ENCODE data around the gene ERGIC1. TPM values are rescaled to one million over a fixed set of nuclear protein-coding genes. Genes with fewer than 3 reads are reported as not detected.

The ERGIC1 gene
- total and polyA plus RNA-seq, 3 donors from 2014 or later = 89.8 to 100.0 (median 94.1) TPM

DNA sequence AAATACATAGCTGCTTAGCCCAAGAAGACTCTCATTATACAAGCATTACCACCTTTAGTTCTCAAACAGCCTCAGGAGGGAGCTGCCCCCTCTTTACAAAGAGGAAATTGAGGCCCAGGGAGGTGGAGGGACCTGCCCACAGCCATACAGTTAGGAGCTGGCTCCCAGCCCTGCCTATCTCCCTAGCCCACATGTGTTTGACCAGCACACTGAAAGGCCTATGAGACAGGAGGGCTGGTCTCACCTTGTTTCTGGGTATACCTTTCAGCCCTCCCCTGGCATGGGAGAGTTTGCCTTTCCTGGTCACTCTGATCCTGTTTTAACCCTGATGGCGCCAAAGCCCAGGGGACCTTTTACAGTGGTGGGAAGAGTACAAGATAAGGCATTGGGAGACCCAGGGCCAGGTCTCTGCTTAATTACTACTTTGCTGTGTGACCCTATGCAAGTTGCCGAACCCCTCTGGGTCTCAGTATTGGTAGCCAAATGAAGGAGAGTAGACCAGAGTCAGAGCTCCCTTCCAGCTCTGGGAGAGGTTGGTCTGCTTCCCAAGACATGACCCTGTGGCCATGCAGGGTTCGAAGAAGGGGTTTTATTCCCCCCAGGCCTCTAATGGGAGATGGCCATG, 64.3 kb downstream of the ERGIC1 start:
- Histone ChIP-seq H3K27me3 (no peaks in the 10 kb centered on the region), H3K9me3 (no peaks in the 10 kb centered on the region), H3K4me1 (peaks cover 48% of the 10 kb centered on the region), H3K27ac (peak overlapping the region; percentile 78 to 92), H3K4me3 (no peak overlapping the region), H3K36me3 (ENCODE audit: low read depth, missing control alignments) (no peaks in the 10 kb centered on the region)
- intact Hi-C loops (cut with DNase I; ENCODE audit: low total_unique reads) = no loop called here
- TF ChIP-seq POLR2A (IDR thresholded peaks at IDR 0.05) = no peak
- TF ChIP-seq, protein P1, sequence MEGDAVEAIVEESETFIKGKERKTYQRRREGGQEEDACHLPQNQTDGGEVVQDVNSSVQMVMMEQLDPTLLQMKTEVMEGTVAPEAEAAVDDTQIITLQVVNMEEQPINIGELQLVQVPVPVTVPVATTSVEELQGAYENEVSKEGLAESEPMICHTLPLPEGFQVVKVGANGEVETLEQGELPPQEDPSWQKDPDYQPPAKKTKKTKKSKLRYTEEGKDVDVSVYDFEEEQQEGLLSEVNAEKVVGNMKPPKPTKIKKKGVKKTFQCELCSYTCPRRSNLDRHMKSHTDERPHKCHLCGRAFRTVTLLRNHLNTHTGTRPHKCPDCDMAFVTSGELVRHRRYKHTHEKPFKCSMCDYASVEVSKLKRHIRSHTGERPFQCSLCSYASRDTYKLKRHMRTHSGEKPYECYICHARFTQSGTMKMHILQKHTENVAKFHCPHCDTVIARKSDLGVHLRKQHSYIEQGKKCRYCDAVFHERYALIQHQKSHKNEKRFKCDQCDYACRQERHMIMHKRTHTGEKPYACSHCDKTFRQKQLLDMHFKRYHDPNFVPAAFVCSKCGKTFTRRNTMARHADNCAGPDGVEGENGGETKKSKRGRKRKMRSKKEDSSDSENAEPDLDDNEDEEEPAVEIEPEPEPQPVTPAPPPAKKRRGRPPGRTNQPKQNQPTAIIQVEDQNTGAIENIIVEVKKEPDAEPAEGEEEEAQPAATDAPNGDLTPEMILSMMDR (IDR thresholded peaks at IDR 0.05) = no peak
- 80 to 91% methylated on average over 3 of the region's 3 CpGs for whole genome bisulfite sequencing, 2 donors
- DNase-seq = no peak

GRCh38 chr5:172898843-172899369, 64.9 kb downstream of the ERGIC1 start:
- intact Hi-C loops (cut with DNase I; ENCODE audit: low total_unique reads) = no loop called here
- H3K9me3 ChIP-seq = no peaks in the 10 kb centered on the region
- no peaks in the 10 kb centered on the region for H3K36me3 ChIP-seq (ENCODE audit: low read depth, missing control alignments)
- H3K4me3 ChIP-seq = no peak overlapping the region
- TF ChIP-seq, protein P1 (IDR thresholded peaks at IDR 0.05) = no peak
- TF ChIP-seq POLR2A (IDR thresholded peaks at IDR 0.05) = no peak
- H3K27ac ChIP-seq = peak overlapping the region; percentile 78 to 92
- no peak for DNase-seq
- H3K27me3 ChIP-seq = no peaks in the 10 kb centered on the region
- WGBS, 2 donors = 91 to 97% methylated on average over 7 of the region's 7 CpGs
- peaks cover 52% of the 10 kb centered on the region for H3K4me1 ChIP-seq

DNA sequence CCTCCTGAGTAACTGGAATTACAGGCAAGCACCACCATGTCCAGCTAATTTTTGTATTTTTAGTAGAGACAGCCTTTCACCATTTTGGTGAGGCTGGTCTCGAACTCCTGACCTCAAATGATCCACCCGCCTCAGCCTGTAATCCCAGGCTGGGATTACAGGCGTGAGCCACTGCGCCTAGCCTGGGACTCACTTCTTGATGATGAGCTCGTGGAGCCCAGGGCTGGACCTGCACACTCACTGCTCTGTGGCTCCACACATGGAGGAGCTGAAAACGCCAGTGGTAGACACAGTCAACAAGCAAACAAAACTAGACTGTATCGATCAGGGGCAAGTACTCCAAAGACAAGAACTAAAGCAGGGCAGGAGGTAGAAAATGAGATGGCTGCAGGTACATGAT, 65.4 kb downstream of the ERGIC1 start:
- Histone ChIP-seq H3K4me3 (no peak overlapping the region), H3K36me3 (ENCODE audit: low read depth, missing control alignments) (no peaks in the 10 kb centered on the region), H3K9me3 (no peaks in the 10 kb centered on the region), H3K4me1 (peaks cover 57% of the 10 kb centered on the region), H3K27me3 (no peaks in the 10 kb centered on the region), H3K27ac (peak overlapping the region in 1 of 2 donors; percentile 92)
- WGBS, 2 donors = 90 to 93% methylated on average over 7 of the region's 7 CpGs
- TF ChIP-seq, protein P1 (IDR thresholded peaks at IDR 0.05) = no peak
- TF ChIP-seq POLR2A (IDR thresholded peaks at IDR 0.05) = no peak
- no peak for DNase-seq
- intact Hi-C loops (cut with DNase I; ENCODE audit: low total_unique reads) = no loop called here

- DNase-seq = peak; percentile 76
- H3K27me3 ChIP-seq = no peaks in the 10 kb centered on the region
- H3K4me3 ChIP-seq = no peak overlapping the region
- WGBS, 2 donors = 46 to 65% methylated on average over 10 of the region's 10 CpGs
- no peaks in the 10 kb centered on the region for H3K9me3 ChIP-seq
- intact Hi-C loops (cut with DNase I; ENCODE audit: low total_unique reads) = loop anchor here (5.0 kb wide), 2 partner anchors 34 to 134 kb away; no protein-coding TSS in a partner anchor
- TF ChIP-seq POLR2A (IDR thresholded peaks at IDR 0.05) = no peak
- TF ChIP-seq, protein P1 (IDR thresholded peaks at IDR 0.05) = no peak
- peak overlapping the region; percentile 91 to 92 for H3K27ac ChIP-seq
- H3K36me3 ChIP-seq (ENCODE audit: low read depth, missing control alignments) = no peaks in the 10 kb centered on the region
- peaks cover 65% of the 10 kb centered on the region for H3K4me1 ChIP-seq
Measured at GRCh38 chr5:172901012-172901780, 67.1 kb downstream of the ERGIC1 start.

Measured in testis (tissue), 3 donors.